Smooth muscle cell (in vitro differentiated cells): Measurements from ENCODE around the gene CD9. TPM values are rescaled to one million over a fixed set of nuclear protein-coding genes. Genes with fewer than 3 reads are reported as not detected.

Experiments used
- DNase-seq: peaks from one replicate; lab custom pipeline; 2025; ENCODE audit not compliant: unreplicated experiment; lab: John Stamatoyannopoulos, UW
- H2AFZ ChIP-seq: fragments of 200-600 bp; sonication (generic); 2 replicates; pipeline ENCODE4 v1.6.0; 2016; ENCODE audit warnings: antibody characterized with exemption, low read depth, mild to moderate bottlenecking
- H3F3A ChIP-seq: fragments of 200-600 bp; sonication (generic); 2 replicates; pipeline ENCODE4 v1.6.0; 2017; ENCODE audit warnings: antibody characterized with exemption, low read depth
- H3K27ac ChIP-seq: fragments of 200-600 bp; sonication (generic); 2 replicates; pipeline ENCODE4 v1.5.1; 2016; ENCODE audit warnings: low read depth, mild to moderate bottlenecking
- H3K27me3 ChIP-seq: fragments of 200-600 bp; sonication (generic); 2 replicates; pipeline ENCODE4 v1.6.1; 2016; ENCODE audit warnings: low read depth, mild to moderate bottlenecking
- H3K36me3 ChIP-seq: fragments of 200-600 bp; sonication (generic); 2 replicates; pipeline ENCODE4 v1.5.1; 2016; ENCODE audit warnings: low read depth
- H3K4me1 ChIP-seq: fragments of 200-600 bp; sonication (generic); 2 replicates; pipeline ENCODE4 v1.5.1; 2016; ENCODE audit warnings: low read depth
- H3K4me2 ChIP-seq: fragments of 200-600 bp; sonication (generic); 2 replicates; pipeline ENCODE4 v1.6.0; 2016; ENCODE audit warnings: mild to moderate bottlenecking
- H3K4me3 ChIP-seq: fragments of 200-600 bp; sonication (generic); 2 replicates; pipeline ENCODE4 v1.5.1; 2016; ENCODE audit warnings: mild to moderate bottlenecking
- H3K79me2 ChIP-seq: fragments of 200-600 bp; sonication (generic); 2 replicates; pipeline ENCODE4 v1.6.0; 2016; ENCODE audit warnings: low read depth, mild to moderate bottlenecking
- H3K9ac ChIP-seq: fragments of 200-600 bp; sonication (generic); 2 replicates; pipeline ENCODE4 v1.6.0; 2016; ENCODE audit warnings: low read depth
- H3K9me3 ChIP-seq: fragments of 200-600 bp; sonication (generic); replicated peaks from 2 replicates; pipeline ENCODE4 v1.5.1; 2016; ENCODE audit warnings: low read depth
- H4K20me1 ChIP-seq: fragments of 200-600 bp; sonication (generic); 2 replicates; pipeline ENCODE4 v1.6.0; 2016; ENCODE audit warnings: low read depth
- CTCF ChIP-seq: fragments of 200-600 bp; sonication (generic); IDR thresholded peaks from 2 replicates; pipeline ENCODE4 v1.5.1; 2017; ENCODE audit warnings: borderline replicate concordance, mild to moderate bottlenecking, antibody characterized with exemption; ENCODE audit not compliant: insufficient read depth, poor library complexity, severe bottlenecking
- WGBS: methylation state at CpG from one replicate; pipeline ENCODE4 v1.1.7; 2016; ENCODE audit warnings: low lambda C conversion rate; 5-methylcytosine and 5-hydroxymethylcytosine counted together
- polyA plus RNA-seq: library from polyadenylated mRNA; unstranded; fragments of >200 nt; fragmentation: Nextera tagmentation; extraction: Ambion mirVana; gene quantifications from 2 replicates; pipeline ENCODE4 v1.2.1, GENCODE V29; 2016
- total RNA-seq: library from RNA; depleted of rRNA; stranded (reverse); fragments of >200 nt; gene quantifications from 2 replicates; pipeline ENCODE4 v1.2.3, GENCODE V29; 2014

Gene CD9
- total and polyA plus RNA-seq, 2 experiments from 2014 or later, result 144 to 207 TPM

- Histone ChIP-seq H3K9ac (no peak overlapping the region), H3F3A (peaks cover 8% of the 10 kb centered on the region), H2AFZ (no peak overlapping the region), H3K4me1 (peaks cover 29% of the 10 kb centered on the region), H3K4me2 (peak overlapping the region; percentile 60), H3K9me3 (no peaks in the 10 kb centered on the region), H3K27me3 (no peaks in the 10 kb centered on the region), H3K4me3 (no peak overlapping the region), H3K79me2 (peaks cover 68% of the 10 kb centered on the region), H4K20me1 (peaks cover 33% of the 10 kb centered on the region), H3K36me3 (no peaks in the 10 kb centered on the region), H3K27ac (no peak overlapping the region)
- 82% methylated on average over 3 of the region's 3 CpGs for WGBS
- no peak for TF ChIP-seq CTCF
- DNase-seq, result no peak
These were observed 2.6 kb downstream of the CD9 start for GRCh38 chr12:6202846-6203245.

GRCh38 chr12:6203601-6204000, 3.4 kb downstream of the CD9 start:
- Histone ChIP-seq H3K27ac (no peak overlapping the region), H3K9ac (no peak overlapping the region), H3F3A (peaks cover 8% of the 10 kb centered on the region), H3K27me3 (no peaks in the 10 kb centered on the region), H3K4me2 (no peak overlapping the region), H3K4me3 (no peak overlapping the region), H4K20me1 (peaks cover 33% of the 10 kb centered on the region), H3K36me3 (no peaks in the 10 kb centered on the region), H3K79me2 (peaks cover 73% of the 10 kb centered on the region), H3K9me3 (no peaks in the 10 kb centered on the region), H2AFZ (no peak overlapping the region), H3K4me1 (peaks cover 26% of the 10 kb centered on the region)
- TF ChIP-seq CTCF, result no peak
- no peak for DNase-seq
- WGBS, result 98% methylated on average over 3 of the region's 3 CpGs

GRCh38 chr12:6204533-6205143, 4.4 kb downstream of the CD9 start:
- no peak for DNase-seq
- Histone ChIP-seq H3K9me3 (no peaks in the 10 kb centered on the region), H3K4me3 (no peak overlapping the region), H3K79me2 (peaks cover 83% of the 10 kb centered on the region), H3F3A (peaks cover 6% of the 10 kb centered on the region), H3K4me2 (peak overlapping the region; percentile 3), H2AFZ (no peak overlapping the region), H3K27me3 (no peaks in the 10 kb centered on the region), H3K4me1 (peaks cover 24% of the 10 kb centered on the region), H3K36me3 (no peaks in the 10 kb centered on the region), H3K27ac (no peak overlapping the region), H4K20me1 (peaks cover 33% of the 10 kb centered on the region), H3K9ac (no peak overlapping the region)
- TF ChIP-seq CTCF, result no peak
- 79% methylated on average over 5 of the region's 5 CpGs for WGBS

- Histone ChIP-seq H3F3A (peaks cover 6% of the 10 kb centered on the region), H3K4me2 (peak overlapping the region; percentile 3), H4K20me1 (peaks cover 33% of the 10 kb centered on the region), H3K27me3 (no peaks in the 10 kb centered on the region), H2AFZ (no peak overlapping the region), H3K9ac (no peak overlapping the region), H3K79me2 (peaks cover 88% of the 10 kb centered on the region), H3K4me3 (no peak overlapping the region), H3K27ac (no peak overlapping the region), H3K9me3 (no peaks in the 10 kb centered on the region), H3K4me1 (peaks cover 24% of the 10 kb centered on the region), H3K36me3 (no peaks in the 10 kb centered on the region)
- 36% methylated on average over 8 of the region's 8 CpGs for WGBS
- no peak for TF ChIP-seq CTCF
- no peak for DNase-seq
These were observed 4.9 kb downstream of the CD9 start for GRCh38 chr12:6205144-6205539.
